Kidney (tissue), 14 donors: ENCODE measurements around the gene GOLIM4. TPM values are rescaled to one million over a fixed set of nuclear protein-coding genes. Genes with fewer than 3 reads are reported as not detected.

Experiments
- DNase-seq, 5 donors: peaks; one replicate each; pipeline ENCODE4 v3.0.0-alpha.2; 2013 to 2020
- FAIRE-seq: peaks from 2 replicates; lab custom pipeline; 2012; peaks lifted over from hg19 to GRCh38; lab: Jason Lieb, UNC
- H3K27ac ChIP-seq, 2 donors: one replicate each; pipeline ENCODE4 v1.7.0; 2013; ENCODE audit warnings: low read depth in 2 of 2, low read length in 2 of 2, inconsistent platforms in 1 of 2
- H3K27me3 ChIP-seq: one replicate; pipeline ENCODE4 v1.7.1; 2013; ENCODE audit warnings: low read length, inconsistent platforms; ENCODE audit not compliant: control insufficient read depth, insufficient read depth
- H3K36me3 ChIP-seq, 3 donors: one replicate each; pipeline versions ENCODE4 v1.7.0 to v1.7.1; 2013; ENCODE audit warnings: low read length in 3 of 3, control low read depth in 1 of 3, inconsistent platforms in 1 of 3; ENCODE audit not compliant: insufficient read depth in 3 of 3, control insufficient read depth in 2 of 3
- H3K4me1 ChIP-seq, 3 donors: one replicate each; pipeline versions ENCODE4 v1.7.0 to v1.7.1; 2013; ENCODE audit warnings: low read length in 3 of 3, inconsistent platforms in 1 of 3, low read depth in 1 of 3; ENCODE audit not compliant: control insufficient read depth in 2 of 3, insufficient read depth in 2 of 3
- H3K4me3 ChIP-seq, 3 donors: one replicate each; pipeline versions ENCODE4 v1.7.0 to v1.8.1; 2013; ENCODE audit warnings: low read length in 3 of 3, control low read depth in 1 of 3, inconsistent platforms in 1 of 3
- H3K9ac ChIP-seq, 3 donors: one replicate each; pipeline versions ENCODE4 v1.7.0 to v1.7.1; 2013; ENCODE audit warnings: low read length in 3 of 3, control low read depth in 1 of 3, inconsistent platforms in 1 of 3
- H3K9me3 ChIP-seq, 3 donors: one replicate each; pipeline versions ENCODE4 v1.7.0 to v1.7.1; 2013; ENCODE audit warnings: low read length in 3 of 3, control low read depth in 1 of 3, inconsistent platforms in 1 of 3; ENCODE audit not compliant: control insufficient read depth in 2 of 3, insufficient read depth in 1 of 3
- intact Hi-C: fragments of 100-400 bp; cut with DNase I; formaldehyde crosslinking; loops from one replicate; pipeline ENCODE4 v1.11.1; 2022
- polyA plus RNA-seq: library from polyadenylated mRNA; stranded (reverse); fragments of 350-450 nt; fragmentation: Illumina TruSeq; extraction: RNeasy Lipid Tissue Mini Kit (QIAGEN cat#74804); gene quantifications from one replicate; pipeline ENCODE4 v1.2.3, GENCODE V29; 2014; ENCODE audit warnings: low read depth, low replicate concordance; ENCODE audit not compliant: insufficient read depth
- total RNA-seq: library from RNA; stranded (reverse); fragmentation: NEBNext Ultra II Directional; extraction: Animal tissue kit (Norgen Biotek cat#: 25700); gene quantifications from one replicate; pipeline ENCODE4 v1.2.1, GENCODE V29; 2021
- TF ChIP-seq, protein P1 (sequence below): IDR thresholded peaks from 3 replicates; pipeline ENCODE4 v1.5.1; 2012; ENCODE audit warnings: mild to moderate bottlenecking, moderate library complexity, borderline replicate concordance; ENCODE audit not compliant: insufficient read depth; ENCODE audit errors: extremely low read depth
- donor health status: control.
- donor health status: control.
- donor health status: control.
- donor health status: control.
- donor health status: control.
- donor health status: DM: yes; HTN: yes; CAD: no.
- donor health status: Normal renal cell carcinoma (clear cell type).

Gene GOLIM4
- total and polyA plus RNA-seq, 2 donors from 2014 or later: 15.5 to 29.9 TPM

DNA sequence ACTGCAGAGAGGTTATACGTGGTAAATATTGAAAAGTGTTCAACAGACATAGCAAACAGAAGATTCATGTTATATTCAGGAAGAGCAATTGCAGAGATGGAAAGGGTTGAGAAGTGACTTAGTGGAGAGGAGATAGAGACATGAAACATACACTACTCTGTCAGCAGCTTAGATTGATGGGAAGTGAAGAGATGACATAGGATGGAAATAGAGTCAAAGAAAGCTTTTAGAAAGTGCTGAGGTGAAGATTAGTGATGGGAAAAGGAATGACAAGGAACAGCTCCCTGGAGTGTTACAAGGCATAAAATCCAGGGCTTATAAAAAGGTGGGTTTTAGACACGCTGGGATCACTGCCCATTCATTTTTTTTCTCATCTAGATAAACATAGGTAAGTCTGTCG lies 17.2 kb upstream of the GOLIM4 start:
- Histone ChIP-seq H3K36me3 (no peaks in the 10 kb centered on the region), H3K9me3 (no peaks in the 10 kb centered on the region), H3K4me3 (no peak overlapping the region), H3K4me1 (no peaks in the 10 kb centered on the region), H3K27ac (no peak overlapping the region), H3K27me3 (no peaks in the 10 kb centered on the region), H3K9ac (no peak overlapping the region)
- intact Hi-C loops: no loop called here
- no peak for DNase-seq
- FAIRE-seq: no peak
- TF ChIP-seq, protein P1, sequence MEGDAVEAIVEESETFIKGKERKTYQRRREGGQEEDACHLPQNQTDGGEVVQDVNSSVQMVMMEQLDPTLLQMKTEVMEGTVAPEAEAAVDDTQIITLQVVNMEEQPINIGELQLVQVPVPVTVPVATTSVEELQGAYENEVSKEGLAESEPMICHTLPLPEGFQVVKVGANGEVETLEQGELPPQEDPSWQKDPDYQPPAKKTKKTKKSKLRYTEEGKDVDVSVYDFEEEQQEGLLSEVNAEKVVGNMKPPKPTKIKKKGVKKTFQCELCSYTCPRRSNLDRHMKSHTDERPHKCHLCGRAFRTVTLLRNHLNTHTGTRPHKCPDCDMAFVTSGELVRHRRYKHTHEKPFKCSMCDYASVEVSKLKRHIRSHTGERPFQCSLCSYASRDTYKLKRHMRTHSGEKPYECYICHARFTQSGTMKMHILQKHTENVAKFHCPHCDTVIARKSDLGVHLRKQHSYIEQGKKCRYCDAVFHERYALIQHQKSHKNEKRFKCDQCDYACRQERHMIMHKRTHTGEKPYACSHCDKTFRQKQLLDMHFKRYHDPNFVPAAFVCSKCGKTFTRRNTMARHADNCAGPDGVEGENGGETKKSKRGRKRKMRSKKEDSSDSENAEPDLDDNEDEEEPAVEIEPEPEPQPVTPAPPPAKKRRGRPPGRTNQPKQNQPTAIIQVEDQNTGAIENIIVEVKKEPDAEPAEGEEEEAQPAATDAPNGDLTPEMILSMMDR: no peak

DNA sequence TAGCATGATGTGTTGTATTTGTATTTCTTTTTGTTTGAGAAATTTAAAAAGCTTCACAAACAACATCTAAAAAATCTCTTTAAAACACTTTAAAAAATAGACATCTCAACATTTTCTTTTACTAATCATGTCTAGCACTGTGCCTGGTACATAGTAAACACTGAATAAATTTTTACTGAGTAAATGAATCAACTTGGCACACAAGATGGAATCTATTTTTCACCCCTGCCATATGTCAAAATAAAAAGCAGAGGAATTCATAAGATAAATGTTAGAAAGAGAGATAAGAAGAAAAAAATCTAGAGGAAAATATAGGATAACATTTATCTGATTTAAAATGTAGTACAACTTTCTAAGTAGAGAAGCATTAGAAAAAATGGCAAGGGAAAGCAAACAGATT lies 8.6 kb upstream of the GOLIM4 start:
- TF ChIP-seq, protein P1: no peak
- Histone ChIP-seq H3K36me3 (no peaks in the 10 kb centered on the region), H3K27me3 (no peaks in the 10 kb centered on the region), H3K9ac (no peak overlapping the region), H3K9me3 (no peaks in the 10 kb centered on the region), H3K27ac (no peak overlapping the region), H3K4me1 (no peaks in the 10 kb centered on the region), H3K4me3 (no peak overlapping the region)
- intact Hi-C loops: no loop called here
- FAIRE-seq (no peak), DNase-seq (no peak)

DNA sequence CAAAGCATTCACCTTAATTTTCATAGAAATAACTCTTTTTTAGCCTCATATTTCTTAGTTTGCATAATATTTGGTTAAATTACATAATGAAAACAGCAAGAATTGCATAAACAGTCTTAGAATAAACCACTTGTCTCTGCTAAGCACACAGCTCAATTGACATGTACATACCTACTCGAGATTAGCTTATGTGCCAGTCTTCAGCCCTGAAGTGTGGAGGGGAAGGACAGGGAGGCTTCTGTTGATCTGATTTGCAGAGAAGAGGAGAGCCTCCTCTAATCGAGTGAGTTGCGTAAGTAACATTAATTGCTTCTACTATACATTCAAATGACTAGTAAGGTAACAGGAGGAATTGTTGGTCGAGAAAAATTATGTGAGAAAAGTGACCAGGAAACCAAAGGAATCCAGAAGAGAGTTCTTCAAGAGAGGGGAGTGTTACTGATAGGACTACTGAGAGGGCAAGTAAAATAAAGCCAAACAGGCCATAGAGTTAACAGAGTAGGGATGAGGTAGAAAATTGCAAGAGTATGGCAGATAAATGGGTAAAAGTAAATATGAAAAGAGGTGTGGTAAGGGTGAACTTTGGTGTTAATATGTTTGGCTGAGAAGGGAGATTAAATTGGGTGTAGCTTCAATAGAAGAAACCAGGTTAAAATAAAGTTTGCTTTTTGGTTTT lies 7.1 kb upstream of the GOLIM4 start:
- intact Hi-C loops: no loop called here
- no peak for FAIRE-seq
- no peak for DNase-seq
- Histone ChIP-seq H3K27ac (no peak overlapping the region), H3K4me1 (no peaks in the 10 kb centered on the region), H3K9ac (no peak overlapping the region), H3K4me3 (no peak overlapping the region), H3K36me3 (no peaks in the 10 kb centered on the region), H3K27me3 (no peaks in the 10 kb centered on the region), H3K9me3 (no peaks in the 10 kb centered on the region)
- TF ChIP-seq, protein P1: no peak
